Omental fat pad (tissue), 4 donors: Measurements from ENCODE around the gene NUP62. TPM values are rescaled to one million over a fixed set of nuclear protein-coding genes. Genes with fewer than 3 reads are reported as not detected.

Experiments
- ATAC-seq: fragments of 150-250 bp; one replicate; pipeline ENCODE4 v1.9.1; 2016; ENCODE audit warnings: mild to moderate bottlenecking, moderate library complexity; ENCODE audit not compliant: low FRiP score
- DNase-seq: peaks from one replicate; pipeline ENCODE4 v3.0.0-alpha.2; 2019; ENCODE audit warnings: low spot score
- total RNA-seq, 4 donors: library from RNA; depleted of rRNA; stranded (reverse); fragments of >200 nt; gene quantifications; one replicate each; pipeline ENCODE4 v1.1.0, GENCODE V29; 2016
- TF ChIP-seq, protein P1 (sequence below), 3 donors: fragments of 450-650 bp; IDR thresholded peaks; one replicate each; pipeline ENCODE4 v1.5.1; 2016 to 2017; ENCODE audit warnings: antibody characterized with exemption in 3 of 3, mild to moderate bottlenecking in 3 of 3, moderate library complexity in 2 of 3

NUP62 gene
- total RNA-seq, 4 donors from 2014 or later, result 24.9 to 45.5 (median 30.6) TPM

DNA sequence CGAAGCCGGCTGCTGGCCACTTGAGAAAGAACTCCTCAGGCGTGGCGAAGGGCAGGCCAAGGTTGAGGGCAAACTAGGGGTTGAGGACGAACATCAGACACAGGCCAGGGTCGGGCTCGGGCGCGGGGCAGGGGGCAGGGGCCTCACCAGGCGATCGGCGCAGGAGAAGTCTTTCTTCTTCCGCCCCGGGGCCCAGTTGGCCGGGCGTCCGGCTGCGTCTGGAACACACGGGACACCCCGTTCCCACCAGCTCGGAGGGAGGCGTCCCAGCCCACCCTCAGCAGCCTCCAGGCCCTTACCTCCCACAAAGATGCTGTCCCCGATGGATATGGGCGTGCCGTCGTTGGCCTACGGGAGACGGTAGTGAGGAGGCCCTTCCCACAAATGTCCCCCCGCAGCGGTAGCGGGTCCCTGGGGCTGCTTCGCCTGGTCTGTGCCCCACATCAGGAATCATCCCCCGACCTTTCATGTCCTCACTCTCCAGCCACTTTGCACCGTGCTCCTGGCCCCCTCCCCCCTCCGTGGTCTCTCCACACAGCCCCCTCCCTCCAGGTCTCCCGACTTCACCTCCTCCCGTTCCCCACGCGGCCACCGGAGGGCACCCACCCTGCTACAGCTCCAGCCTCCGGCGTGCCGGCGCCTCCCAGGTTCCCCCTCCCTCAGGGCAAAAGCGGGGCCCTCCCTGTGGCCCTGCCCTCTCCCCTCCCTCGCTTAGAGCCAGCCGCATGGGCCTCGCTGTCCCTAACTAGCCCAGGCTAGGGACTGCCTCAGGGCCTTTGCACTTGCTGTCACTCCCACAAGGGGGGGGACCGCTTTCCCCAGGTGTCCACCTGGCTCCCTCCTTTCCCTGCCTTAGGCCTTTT, 66.7 kb downstream of the NUP62 start:
- TF ChIP-seq, protein P1, sequence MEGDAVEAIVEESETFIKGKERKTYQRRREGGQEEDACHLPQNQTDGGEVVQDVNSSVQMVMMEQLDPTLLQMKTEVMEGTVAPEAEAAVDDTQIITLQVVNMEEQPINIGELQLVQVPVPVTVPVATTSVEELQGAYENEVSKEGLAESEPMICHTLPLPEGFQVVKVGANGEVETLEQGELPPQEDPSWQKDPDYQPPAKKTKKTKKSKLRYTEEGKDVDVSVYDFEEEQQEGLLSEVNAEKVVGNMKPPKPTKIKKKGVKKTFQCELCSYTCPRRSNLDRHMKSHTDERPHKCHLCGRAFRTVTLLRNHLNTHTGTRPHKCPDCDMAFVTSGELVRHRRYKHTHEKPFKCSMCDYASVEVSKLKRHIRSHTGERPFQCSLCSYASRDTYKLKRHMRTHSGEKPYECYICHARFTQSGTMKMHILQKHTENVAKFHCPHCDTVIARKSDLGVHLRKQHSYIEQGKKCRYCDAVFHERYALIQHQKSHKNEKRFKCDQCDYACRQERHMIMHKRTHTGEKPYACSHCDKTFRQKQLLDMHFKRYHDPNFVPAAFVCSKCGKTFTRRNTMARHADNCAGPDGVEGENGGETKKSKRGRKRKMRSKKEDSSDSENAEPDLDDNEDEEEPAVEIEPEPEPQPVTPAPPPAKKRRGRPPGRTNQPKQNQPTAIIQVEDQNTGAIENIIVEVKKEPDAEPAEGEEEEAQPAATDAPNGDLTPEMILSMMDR (IDR thresholded peaks at IDR 0.05), result no peak
- DNase-seq (no peak), ATAC-seq (no peak)

DNA sequence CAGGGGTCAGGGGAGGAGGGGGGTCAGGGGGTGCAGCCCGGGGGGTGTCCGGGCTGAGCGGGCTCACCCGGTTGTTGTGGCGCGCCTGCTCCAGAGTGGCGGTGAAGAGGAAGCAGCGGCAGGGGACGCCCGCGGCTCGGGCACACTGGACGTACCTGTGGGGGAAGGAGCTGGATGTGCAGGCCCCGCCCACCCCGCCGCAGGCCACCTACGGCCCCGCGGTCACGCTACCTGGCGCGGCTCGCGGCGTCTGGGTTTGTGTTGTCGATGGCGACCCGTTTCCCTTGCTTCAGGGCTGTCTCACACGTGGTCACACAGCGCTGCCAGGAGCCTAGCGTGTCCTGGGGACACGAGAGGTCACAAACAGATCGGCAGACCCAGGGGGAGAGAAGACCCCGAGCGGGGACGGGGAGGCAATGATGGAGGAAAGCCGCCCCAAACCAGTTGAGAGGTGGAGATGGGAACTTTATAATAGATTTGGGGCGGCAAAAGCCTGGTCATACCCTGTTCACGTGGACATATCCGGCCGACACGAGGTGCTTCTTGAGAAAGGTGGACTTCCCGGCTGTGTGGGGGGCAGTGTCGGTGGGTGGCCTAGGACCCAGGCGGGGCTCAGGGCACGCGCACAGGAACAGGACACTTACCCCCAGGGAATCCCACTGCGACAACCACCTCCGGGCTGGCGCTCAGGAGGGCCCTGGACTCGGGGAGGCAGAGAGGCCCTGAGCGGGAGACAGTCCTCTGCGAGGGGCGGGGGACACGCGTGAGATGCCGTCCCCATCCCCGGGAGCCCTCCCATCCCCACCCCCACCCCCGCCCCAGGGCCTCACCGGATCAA, 67.5 kb downstream of the NUP62 start:
- no peak for DNase-seq
- TF ChIP-seq, protein P1 (IDR thresholded peaks at IDR 0.05), result no peak
- no peak for ATAC-seq

DNA sequence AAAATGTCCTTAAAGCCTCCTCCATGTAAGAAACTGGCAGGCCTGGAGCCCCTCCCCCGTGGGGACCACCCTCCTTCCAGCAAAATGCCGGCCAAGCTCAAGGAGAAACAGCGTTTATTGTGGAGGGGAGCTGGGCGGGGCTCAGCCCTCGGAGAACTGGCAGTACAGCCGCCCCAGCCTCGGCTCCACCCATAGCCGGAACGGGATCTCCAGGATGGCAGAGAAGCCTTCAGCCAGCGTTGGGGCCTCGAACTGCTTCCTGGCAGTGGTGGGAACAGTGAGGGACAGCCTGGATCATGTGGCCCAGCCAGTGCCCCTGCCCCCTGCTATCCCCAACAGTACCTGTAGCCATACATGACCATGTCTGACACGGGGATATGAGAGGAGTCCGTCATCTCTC, 68.2 kb downstream of the NUP62 start:
- ATAC-seq (no peak), DNase-seq (no peak)
- TF ChIP-seq, protein P1 (IDR thresholded peaks at IDR 0.05), result no peak

DNA sequence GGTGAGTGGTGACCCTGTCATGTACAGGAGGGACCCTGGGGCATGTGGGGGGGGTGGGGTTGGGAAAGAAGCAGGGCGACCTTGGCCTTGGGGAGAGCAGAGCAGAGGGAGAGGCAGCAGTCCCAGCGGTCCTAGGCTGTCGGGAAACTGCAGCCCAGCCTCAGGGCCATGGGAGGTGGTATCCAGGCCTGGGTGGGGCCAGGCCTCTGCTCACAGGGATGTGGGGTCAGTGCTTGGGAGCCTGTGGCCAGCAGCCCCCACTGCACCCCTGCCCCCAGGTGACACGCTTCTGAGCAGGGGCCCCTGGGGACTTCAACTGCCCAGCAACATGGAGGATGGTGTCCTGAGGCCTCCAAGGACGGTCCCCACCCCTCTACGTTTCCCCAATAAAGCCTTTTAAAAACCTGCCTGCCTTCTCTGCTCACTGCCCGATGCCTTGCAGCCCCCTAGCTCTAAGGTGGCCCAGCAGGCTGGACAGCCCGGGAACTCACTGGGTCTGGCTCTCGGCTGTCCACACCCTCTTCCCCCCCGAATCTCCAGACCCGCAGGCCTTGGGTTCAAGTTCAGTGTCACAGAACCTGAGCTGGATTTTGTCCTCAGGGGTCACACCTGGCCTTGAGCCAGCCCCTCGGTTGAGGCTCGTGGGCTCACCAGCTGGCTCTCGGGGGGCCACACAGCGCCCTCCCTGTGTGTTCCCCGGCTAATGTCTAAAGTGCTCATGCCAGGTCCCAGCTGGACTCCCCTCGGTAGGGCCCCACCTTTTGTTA, 68.8 kb downstream of the NUP62 start:
- ATAC-seq, result no peak
- no peak for DNase-seq
- TF ChIP-seq, protein P1 (IDR thresholded peaks at IDR 0.05), result no peak

DNA sequence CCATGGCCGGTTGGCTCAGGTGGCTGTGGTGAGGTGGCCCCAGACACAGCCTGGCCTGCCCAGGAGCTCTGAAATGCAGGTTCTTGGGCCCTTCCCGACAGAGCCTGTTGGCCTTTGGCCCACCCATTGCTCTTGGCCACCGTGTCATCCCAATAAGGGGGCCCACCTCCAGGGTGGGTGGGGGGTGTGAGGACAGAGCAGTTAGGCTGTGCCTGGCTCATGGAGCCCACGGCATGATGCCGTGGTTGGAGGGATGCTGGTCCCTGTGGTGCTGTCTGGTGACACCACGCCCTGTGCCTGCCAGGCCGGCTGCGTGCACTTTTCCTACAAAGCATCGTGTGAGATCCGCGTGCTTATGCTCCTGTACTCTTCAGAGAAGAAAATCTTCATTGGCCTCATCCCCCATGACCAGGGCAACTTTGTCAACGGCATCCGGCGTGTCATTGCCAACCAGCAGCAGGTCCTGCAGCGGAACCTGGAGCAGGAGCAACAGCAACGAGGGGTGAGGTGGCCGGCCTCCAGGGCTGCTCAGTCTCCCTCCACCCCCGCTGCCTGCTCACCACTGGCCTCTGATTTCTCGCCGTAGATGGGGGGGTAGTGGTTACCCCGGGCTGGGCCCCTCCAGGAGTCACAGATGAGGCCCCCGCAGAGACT, 69.5 kb downstream of the NUP62 start:
- TF ChIP-seq, protein P1 (IDR thresholded peaks at IDR 0.05), result no peak
- no peak for DNase-seq

More for the DNA sequence above, 69.5 kb downstream of the NUP62 start:
- ATAC-seq, result no peak
